Right lobe of liver (tissue), 4 donors: ENCODE results near the gene MAGED2.

Source experiments
- POLR2A ChIP-seq: fragments of 450-650 bp; IDR thresholded peaks from one replicate; pipeline ENCODE4 v1.6.1; 2017; ENCODE audit warnings: antibody characterized with exemption, mild to moderate bottlenecking
- TF ChIP-seq, protein P1 (sequence below), 4 donors: fragments of 200-600 bp in 3 of 4; fragments of 450-650 bp in 1 of 4; IDR thresholded peaks; one replicate each; pipeline versions ENCODE4 v1.5.1 to v1.8.0; 2016 to 2022; ENCODE audit warnings: antibody characterized with exemption in 4 of 4, mild to moderate bottlenecking in 2 of 4
- donor health status: DM: no; HTN: no; CAD: no.
- donor health status: DM: no; HTN: no; CAD: no.
- donor health status: DM: no; HTN: yes; CAD: no.

- TF ChIP-seq, protein P1, sequence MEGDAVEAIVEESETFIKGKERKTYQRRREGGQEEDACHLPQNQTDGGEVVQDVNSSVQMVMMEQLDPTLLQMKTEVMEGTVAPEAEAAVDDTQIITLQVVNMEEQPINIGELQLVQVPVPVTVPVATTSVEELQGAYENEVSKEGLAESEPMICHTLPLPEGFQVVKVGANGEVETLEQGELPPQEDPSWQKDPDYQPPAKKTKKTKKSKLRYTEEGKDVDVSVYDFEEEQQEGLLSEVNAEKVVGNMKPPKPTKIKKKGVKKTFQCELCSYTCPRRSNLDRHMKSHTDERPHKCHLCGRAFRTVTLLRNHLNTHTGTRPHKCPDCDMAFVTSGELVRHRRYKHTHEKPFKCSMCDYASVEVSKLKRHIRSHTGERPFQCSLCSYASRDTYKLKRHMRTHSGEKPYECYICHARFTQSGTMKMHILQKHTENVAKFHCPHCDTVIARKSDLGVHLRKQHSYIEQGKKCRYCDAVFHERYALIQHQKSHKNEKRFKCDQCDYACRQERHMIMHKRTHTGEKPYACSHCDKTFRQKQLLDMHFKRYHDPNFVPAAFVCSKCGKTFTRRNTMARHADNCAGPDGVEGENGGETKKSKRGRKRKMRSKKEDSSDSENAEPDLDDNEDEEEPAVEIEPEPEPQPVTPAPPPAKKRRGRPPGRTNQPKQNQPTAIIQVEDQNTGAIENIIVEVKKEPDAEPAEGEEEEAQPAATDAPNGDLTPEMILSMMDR (IDR thresholded peaks at IDR 0.05) = no peak
- no peak for TF ChIP-seq POLR2A
These were observed 16.6 kb downstream of the MAGED2 start for GRCh38 chrX:54824195-54824594.
